Loucy (cell line): ENCODE data around the gene TGFB1I1.

Experiments
- CTCF ChIP-seq: fragments of 200-600 bp; sonication (generic); conservative IDR thresholded peaks from 2 replicates; pipeline ENCODE4 v1.5.1; 2014; ENCODE audit warnings: mild to moderate bottlenecking, antibody characterized with exemption, low read length
- EZH2phosphoT487 ChIP-seq: fragments of 200-600 bp; IDR thresholded peaks from 2 replicates; pipeline ENCODE4 v1.6.1; 2018; ENCODE audit warnings: antibody characterized with exemption, mild to moderate bottlenecking, moderate library complexity, borderline replicate concordance

DNA sequence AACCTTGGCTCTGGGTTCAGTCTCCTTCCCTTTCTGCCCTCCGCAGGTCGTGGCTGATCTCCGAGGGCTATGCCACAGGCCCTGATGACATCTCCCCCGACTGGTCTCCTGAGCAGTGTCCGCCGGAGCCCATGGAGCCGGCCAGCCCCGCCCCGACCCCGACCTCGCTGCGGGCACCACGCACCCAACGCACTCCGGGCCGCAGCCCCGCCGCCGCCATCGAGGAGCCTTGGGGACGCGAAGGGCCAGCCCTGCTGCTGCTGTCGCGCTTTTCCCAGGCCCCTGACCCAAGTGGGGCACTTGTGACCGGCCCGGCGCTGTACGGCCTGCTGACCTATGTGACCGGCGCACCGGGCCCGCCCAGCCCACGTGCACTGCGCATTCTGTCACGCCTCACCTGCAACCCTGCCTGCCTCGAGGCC, 7.6 kb upstream of the TGFB1I1 start:
- TF ChIP-seq CTCF (no peak), EZH2phosphoT487 (no peak)
